ENCODE results near the gene GALR2. TPM values are rescaled to one million over a fixed set of nuclear protein-coding genes. Genes with fewer than 3 reads are reported as not detected.

Gene GALR2
- total and polyA plus RNA-seq, 9 of the 15 experiments (the other 6 are each of a cell fraction or from before 2014, with no cell fraction given), result 0.34 TPM; not detected in 8

DNA sequence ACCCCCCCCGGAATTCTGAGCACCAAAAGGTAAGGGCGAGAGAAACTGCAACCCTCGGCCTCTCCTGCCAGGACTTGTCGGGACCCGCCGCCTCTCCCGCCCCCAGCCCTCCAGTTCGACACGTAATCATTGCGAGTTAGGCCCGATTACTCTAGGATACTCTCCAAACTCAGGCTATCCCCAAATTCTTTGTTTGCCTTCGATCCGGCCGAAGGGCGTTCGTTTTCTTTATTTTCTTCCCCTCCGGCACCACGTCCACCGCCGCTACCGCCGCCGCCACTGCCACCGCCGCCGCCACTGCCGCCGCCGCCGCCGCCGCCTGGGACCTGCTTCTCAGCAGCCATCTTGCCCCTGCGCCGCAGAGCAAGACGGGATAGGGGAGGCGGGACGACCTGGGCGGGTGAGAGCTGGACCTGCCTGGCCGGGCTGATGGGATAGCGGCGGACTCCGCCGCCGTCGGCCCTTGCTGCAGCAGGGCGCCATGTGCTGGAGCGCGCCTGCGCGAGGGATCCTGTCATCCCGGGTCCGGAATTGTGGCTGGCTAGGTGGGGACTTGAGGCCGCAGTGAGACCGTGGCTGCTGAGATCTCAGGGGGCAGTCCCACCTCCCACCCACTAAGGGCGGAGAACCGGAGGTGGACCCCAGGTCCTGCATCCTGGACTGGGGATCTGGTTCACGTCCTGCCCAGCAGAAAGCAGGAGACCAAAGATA, 2.3 kb upstream of the GALR2 start, which contains the start of gene SRP68 (continued):
- TF ChIP-seq, protein P1, sequence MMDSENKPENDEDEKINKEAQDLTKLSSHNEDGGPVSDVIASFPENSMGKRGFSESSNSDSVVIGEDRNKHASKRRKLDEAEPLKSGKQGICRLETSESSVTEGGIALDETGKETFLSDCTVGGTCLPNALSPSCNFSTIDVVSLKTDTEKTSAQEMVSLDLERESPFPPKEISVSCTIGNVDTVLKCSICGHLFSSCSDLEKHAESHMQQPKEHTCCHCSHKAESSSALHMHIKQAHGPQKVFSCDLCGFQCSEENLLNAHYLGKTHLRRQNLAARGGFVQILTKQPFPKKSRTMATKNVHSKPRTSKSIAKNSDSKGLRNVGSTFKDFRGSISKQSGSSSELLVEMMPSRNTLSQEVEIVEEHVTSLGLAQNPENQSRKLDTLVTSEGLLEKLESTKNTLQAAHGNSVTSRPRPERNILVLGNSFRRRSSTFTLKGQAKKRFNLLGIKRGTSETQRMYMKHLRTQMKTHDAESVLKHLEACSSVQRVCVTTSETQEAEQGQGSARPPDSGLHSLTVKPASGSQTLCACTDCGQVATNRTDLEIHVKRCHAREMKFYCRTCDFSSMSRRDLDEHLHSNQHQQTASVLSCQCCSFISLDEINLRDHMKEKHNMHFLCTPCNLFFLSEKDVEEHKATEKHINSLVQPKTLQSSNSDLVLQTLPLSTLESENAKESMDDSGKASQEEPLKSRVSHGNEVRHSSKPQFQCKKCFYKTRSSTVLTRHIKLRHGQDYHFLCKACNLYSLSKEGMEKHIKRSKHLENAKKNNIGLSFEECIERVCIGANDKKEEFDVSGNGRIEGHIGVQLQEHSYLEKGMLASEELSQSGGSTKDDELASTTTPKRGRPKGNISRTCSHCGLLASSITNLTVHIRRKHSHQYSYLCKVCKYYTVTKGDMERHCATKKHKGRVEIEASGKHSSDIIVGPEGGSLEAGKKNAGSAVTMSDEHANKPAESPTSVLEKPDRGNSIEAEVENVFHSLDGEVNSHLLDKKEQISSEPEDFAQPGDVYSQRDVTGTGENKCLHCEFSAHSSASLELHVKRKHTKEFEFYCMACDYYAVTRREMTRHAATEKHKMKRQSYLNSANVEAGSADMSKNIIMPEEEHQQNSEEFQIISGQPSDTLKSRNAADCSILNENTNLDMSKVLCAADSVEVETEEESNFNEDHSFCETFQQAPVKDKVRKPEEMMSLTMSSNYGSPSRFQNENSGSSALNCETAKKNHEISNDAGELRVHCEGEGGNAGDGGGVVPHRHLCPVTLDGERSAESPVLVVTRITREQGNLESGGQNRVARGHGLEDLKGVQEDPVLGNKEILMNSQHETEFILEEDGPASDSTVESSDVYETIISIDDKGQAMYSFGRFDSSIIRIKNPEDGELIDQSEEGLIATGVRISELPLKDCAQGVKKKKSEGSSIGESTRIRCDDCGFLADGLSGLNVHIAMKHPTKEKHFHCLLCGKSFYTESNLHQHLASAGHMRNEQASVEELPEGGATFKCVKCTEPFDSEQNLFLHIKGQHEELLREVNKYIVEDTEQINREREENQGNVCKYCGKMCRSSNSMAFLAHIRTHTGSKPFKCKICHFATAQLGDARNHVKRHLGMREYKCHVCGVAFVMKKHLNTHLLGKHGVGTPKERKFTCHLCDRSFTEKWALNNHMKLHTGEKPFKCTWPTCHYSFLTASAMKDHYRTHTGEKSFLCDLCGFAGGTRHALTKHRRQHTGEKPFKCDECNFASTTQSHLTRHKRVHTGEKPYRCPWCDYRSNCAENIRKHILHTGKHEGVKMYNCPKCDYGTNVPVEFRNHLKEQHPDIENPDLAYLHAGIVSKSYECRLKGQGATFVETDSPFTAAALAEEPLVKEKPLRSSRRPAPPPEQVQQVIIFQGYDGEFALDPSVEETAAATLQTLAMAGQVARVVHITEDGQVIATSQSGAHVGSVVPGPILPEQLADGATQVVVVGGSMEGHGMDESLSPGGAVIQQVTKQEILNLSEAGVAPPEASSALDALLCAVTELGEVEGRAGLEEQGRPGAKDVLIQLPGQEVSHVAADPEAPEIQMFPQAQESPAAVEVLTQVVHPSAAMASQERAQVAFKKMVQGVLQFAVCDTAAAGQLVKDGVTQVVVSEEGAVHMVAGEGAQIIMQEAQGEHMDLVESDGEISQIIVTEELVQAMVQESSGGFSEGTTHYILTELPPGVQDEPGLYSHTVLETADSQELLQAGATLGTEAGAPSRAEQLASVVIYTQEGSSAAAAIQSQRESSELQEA (IDR thresholded peaks at IDR 0.05; ENCODE audit: low read depth), result no peak
- TF ChIP-seq TRIM28 (IDR thresholded peaks at IDR 0.05) (no peak), RAD51 (IDR thresholded peaks at IDR 0.05; ENCODE audit: borderline replicate concordance, low read depth) (no peak), RBM22 (IDR thresholded peaks at IDR 0.05; ENCODE audit: low read depth, low read length, poor library complexity, severe bottlenecking) (no peak), XRCC4 (IDR thresholded peaks at IDR 0.05; ENCODE audit: extremely low read depth, insufficient read depth, insufficient read length) (no peak), ETV5 (CRISPR knock-in tag; IDR thresholded peaks at IDR 0.05; ENCODE audit: low read depth) (no peak), CHD2 (IDR thresholded peaks at IDR 0.05; ENCODE audit: low read depth, low read length) (no peak), NRF1 (conservative IDR thresholded peaks at IDR 0.05 in 1 of 2, IDR thresholded peaks at IDR 0.05 in 1 of 2) (peak; percentile 93 to 94)
- TF ChIP-seq, protein P2, sequence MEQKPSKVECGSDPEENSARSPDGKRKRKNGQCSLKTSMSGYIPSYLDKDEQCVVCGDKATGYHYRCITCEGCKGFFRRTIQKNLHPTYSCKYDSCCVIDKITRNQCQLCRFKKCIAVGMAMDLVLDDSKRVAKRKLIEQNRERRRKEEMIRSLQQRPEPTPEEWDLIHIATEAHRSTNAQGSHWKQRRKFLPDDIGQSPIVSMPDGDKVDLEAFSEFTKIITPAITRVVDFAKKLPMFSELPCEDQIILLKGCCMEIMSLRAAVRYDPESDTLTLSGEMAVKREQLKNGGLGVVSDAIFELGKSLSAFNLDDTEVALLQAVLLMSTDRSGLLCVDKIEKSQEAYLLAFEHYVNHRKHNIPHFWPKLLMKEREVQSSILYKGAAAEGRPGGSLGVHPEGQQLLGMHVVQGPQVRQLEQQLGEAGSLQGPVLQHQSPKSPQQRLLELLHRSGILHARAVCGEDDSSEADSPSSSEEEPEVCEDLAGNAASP (IDR thresholded peaks at IDR 0.05), result no peak
- TF ChIP-seq, protein P3, sequence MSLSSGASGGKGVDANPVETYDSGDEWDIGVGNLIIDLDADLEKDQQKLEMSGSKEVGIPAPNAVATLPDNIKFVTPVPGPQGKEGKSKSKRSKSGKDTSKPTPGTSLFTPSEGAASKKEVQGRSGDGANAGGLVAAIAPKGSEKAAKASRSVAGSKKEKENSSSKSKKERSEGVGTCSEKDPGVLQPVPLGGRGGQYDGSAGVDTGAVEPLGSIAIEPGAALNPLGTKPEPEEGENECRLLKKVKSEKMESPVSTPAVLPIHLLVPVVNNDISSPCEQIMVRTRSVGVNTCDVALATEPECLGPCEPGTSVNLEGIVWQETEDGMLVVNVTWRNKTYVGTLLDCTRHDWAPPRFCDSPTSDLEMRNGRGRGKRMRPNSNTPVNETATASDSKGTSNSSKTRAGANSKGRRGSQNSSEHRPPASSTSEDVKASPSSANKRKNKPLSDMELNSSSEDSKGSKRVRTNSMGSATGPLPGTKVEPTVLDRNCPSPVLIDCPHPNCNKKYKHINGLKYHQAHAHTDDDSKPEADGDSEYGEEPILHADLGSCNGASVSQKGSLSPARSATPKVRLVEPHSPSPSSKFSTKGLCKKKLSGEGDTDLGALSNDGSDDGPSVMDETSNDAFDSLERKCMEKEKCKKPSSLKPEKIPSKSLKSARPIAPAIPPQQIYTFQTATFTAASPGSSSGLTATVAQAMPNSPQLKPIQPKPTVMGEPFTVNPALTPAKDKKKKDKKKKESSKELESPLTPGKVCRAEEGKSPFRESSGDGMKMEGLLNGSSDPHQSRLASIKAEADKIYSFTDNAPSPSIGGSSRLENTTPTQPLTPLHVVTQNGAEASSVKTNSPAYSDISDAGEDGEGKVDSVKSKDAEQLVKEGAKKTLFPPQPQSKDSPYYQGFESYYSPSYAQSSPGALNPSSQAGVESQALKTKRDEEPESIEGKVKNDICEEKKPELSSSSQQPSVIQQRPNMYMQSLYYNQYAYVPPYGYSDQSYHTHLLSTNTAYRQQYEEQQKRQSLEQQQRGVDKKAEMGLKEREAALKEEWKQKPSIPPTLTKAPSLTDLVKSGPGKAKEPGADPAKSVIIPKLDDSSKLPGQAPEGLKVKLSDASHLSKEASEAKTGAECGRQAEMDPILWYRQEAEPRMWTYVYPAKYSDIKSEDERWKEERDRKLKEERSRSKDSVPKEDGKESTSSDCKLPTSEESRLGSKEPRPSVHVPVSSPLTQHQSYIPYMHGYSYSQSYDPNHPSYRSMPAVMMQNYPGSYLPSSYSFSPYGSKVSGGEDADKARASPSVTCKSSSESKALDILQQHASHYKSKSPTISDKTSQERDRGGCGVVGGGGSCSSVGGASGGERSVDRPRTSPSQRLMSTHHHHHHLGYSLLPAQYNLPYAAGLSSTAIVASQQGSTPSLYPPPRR (CRISPR knock-in tag; IDR thresholded peaks at IDR 0.05; ENCODE audit: borderline replicate concordance), result 0 out of 2 replicates have a peak, but pooled peaks have one; percentile 48
- TF ChIP-seq, protein P4, sequence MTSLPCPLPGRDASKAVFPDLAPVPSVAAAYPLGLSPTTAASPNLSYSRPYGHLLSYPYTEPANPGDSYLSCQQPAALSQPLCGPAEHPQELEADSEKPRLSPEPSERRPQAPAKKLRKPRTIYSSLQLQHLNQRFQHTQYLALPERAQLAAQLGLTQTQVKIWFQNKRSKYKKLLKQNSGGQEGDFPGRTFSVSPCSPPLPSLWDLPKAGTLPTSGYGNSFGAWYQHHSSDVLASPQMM (CRISPR knock-in tag; IDR thresholded peaks at IDR 0.05), result no peak

Data from K562 (cell line).